ENCODE results near the gene PYGM. TPM values are rescaled to one million over a fixed set of nuclear protein-coding genes. Genes with fewer than 3 reads are reported as not detected.
A peak's percentile ranks its signal among the peaks of the same experiment; 100 is the strongest.

Gene PYGM
- total RNA-seq, 2 donors from 2014 or later = 8.0 to 22.4 TPM

DNA sequence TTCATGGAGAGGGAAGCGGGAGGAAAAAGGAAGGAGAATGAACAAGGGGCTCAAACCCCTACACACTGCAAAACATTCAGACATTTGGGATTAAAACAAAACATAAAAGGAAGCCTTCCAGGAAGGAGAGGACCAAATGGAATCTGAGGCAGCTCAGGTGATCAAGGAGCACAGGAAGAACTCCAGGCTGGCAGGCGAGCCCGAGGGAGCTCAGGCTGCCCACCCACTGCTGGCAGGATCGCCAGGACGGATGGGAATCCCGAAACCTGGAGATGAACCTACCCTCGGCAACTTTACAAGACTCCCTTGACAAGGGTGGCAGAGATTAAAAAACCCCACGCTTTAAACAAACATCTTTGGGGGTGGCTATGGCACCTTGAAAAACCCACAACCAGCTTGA lies 5.0 kb upstream of the PYGM start:
- H3K36me3 ChIP-seq = peaks cover 32 to 46% of the 10 kb centered on the region in 2 donors
- DNase-seq (ENCODE audit: low spot score) = no peak
- H3K4me3 ChIP-seq = no peak overlapping the region
- H3K27me3 ChIP-seq (replicated peaks; ENCODE audit: insufficient read depth) = no peaks in the 10 kb centered on the region
- TF ChIP-seq CTCF (IDR thresholded peaks at IDR 0.05) (no peak), POLR2A (IDR thresholded peaks at IDR 0.05) (no peak), POLR2AphosphoS5 (IDR thresholded peaks at IDR 0.05) (no peak)
- intact Hi-C loops (cut with DNase I) = no loop called here
- whole genome bisulfite sequencing = 52% methylated on average over 8 of the region's 8 CpGs
- peak overlapping the region in 1 of 2 donors; percentile 23 for H3K27ac ChIP-seq
- H3K4me1 ChIP-seq (replicated peaks) = peaks cover 6% of the 10 kb centered on the region
- H3K9me3 ChIP-seq = no peaks in the 10 kb centered on the region

DNA sequence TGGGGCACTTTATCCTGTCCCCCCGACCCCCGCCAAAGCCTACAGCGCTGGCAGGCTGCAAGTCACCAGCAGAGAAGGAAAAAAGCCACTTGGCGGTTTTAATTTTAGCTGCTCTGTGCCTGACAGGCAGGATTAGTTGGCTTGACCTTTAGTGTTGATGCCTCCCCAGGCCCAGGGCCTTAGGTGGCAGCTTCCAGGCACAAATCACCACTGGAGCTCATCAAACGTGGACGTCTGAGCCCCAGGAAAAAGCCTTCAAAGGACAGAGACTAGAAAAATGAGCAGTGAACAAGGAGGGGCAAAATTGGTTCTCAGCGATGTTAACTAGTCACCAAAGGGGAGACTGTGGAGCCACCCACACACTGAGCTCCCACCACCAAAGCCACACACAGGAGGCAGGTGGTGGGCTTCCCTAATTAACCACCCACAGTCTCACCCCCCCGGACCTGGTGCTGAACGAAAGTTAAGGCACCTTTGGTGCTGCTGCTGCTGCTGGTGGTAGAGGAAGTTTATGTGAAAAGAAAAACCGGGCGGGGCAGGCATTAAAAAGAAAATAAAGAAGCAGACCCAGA lies 4.4 kb upstream of the PYGM start:
- TF ChIP-seq CTCF (IDR thresholded peaks at IDR 0.05) = no peak
- TF ChIP-seq POLR2A (IDR thresholded peaks at IDR 0.05) = no peak
- TF ChIP-seq POLR2AphosphoS5 (IDR thresholded peaks at IDR 0.05) = no peak
- intact Hi-C loops (cut with DNase I) = no loop called here
- no peaks in the 10 kb centered on the region for H3K9me3 ChIP-seq
- 55% methylated on average over 11 of the region's 11 CpGs for WGBS
- H3K4me3 ChIP-seq = no peak overlapping the region
- peak overlapping the region; percentile 23 to 38 for H3K27ac ChIP-seq
- no peaks in the 10 kb centered on the region for H3K27me3 ChIP-seq (replicated peaks; ENCODE audit: insufficient read depth)
- H3K4me1 ChIP-seq (replicated peaks) = peaks cover 6% of the 10 kb centered on the region
- peaks cover 26 to 40% of the 10 kb centered on the region in 2 donors for H3K36me3 ChIP-seq
- DNase-seq (ENCODE audit: low spot score) = no peak

DNA sequence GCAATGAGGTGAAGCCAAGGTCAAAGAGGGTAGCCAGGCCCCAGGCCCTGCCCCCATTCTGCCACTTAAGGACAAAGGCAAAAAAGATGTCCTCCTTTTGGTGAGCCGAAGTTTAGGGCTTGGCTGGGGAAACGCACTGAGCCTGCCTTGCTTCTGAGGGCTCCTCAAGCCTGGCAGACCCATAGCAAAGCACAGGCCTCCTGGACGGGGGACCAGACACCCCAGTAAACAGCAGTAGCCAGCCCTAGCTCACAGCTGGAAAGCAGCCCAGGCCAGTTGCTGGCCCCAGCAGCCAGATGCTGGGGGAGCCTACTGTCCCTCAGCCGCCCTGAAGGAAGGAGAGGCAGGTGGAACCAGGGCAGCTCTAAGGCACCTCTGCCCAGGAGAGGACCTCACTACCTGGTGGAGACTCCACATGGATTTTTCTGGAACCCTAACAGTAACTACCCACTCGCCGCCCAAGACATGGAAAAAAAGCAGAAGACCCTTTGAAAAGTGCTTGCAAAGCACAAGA lies 3.8 kb upstream of the PYGM start:
- Histone ChIP-seq H3K4me1 (replicated peaks) (peaks cover 6% of the 10 kb centered on the region), H3K27ac (peak overlapping the region; percentile 34 to 38), H3K36me3 (peaks cover 22 to 34% of the 10 kb centered on the region in 2 donors), H3K4me3 (no peak overlapping the region), H3K9me3 (no peaks in the 10 kb centered on the region), H3K27me3 (replicated peaks; ENCODE audit: insufficient read depth) (no peaks in the 10 kb centered on the region)
- WGBS = 53% methylated on average over 6 of the region's 6 CpGs
- TF ChIP-seq CTCF (IDR thresholded peaks at IDR 0.05) (no peak), POLR2A (IDR thresholded peaks at IDR 0.05) (no peak), POLR2AphosphoS5 (IDR thresholded peaks at IDR 0.05) (no peak)
- intact Hi-C loops (cut with DNase I) = no loop called here
- DNase-seq (ENCODE audit: low spot score) = no peak

DNA sequence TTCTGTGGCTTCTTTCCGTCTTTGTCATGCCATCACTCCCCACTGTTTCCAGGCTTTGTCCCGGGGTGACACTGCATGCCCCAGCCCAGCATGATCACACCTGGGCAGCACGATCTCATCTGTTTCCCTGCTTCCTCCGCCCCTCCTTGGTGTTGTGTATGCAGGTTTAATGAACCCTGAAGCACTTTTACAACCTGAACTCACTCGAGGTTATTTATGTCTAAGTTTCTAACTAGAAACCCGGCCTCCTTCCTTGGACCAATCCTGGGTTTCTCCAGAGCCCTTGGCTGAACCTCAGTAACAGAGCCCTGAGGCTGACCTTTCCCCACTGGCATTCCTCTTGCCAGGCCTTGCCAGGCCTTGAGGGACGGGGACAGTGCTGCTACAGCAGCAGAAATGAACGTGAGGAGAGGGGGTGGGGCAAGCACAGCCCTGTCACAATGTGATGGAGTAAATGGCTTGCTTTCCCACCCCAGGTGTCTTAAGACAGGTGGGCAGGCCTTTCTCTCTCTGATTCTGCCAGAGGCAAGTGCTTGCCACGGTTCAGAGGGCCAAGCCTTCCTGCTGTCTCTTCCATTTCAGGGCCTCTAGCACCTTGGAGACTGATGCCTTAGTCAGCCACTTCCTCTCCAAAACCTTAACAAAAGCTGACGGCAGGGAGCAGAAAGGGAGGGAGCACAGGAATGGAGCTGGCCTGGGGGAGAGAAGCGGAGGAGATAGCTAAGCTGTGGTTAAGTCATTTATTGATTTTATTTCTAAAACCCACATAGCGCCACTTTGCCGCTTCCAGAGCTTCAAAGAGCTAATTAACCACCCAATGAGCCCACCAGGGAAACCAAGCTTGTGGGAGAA lies 3.1 kb upstream of the PYGM start:
- H3K27me3 ChIP-seq (replicated peaks; ENCODE audit: insufficient read depth) = no peaks in the 10 kb centered on the region
- no peak for TF ChIP-seq POLR2AphosphoS5 (IDR thresholded peaks at IDR 0.05)
- no peak for TF ChIP-seq CTCF (IDR thresholded peaks at IDR 0.05)
- TF ChIP-seq POLR2A (IDR thresholded peaks at IDR 0.05) = no peak
- H3K9me3 ChIP-seq = no peaks in the 10 kb centered on the region
- WGBS = 25% methylated on average over 13 of the region's 13 CpGs
- no peak for DNase-seq (ENCODE audit: low spot score)
- intact Hi-C loops (cut with DNase I) = no loop called here
- H3K27ac ChIP-seq = peak overlapping the region; percentile 34 to 38
- H3K36me3 ChIP-seq = peaks cover 16 to 27% of the 10 kb centered on the region in 2 donors
- peaks cover 6% of the 10 kb centered on the region for H3K4me1 ChIP-seq (replicated peaks)
- H3K4me3 ChIP-seq = no peak overlapping the region

Measured in prostate gland (tissue), 2 donors.